ENCODE measurements around the gene GSTM5.
A peak's percentile ranks its signal among the peaks of the same experiment; 100 is the strongest.
"Not testable (repeated sequence)": the region's sequence is repeated elsewhere in the genome, so short reads cannot be mapped to it uniquely, and the experiment has no call there.

Gene GSTM5

DNA sequence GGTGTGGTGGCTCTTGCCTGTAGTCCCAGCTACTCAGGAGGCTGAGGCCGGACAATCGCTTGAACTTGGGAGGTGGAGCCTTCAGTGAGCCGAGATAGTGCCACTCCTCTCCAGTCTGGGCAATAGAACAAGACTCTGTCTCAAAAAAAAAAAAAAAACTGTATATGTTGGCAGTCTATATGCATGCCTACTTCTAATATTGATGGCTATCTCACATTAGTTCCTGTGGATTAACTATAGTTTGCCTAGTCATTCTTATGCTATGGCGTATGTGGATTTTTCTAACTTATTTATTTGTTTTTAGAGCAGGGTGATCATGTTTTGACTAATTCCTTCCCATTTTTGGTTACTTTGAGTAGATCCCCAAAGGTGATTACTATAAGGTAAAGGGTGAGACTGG, 15.0 kb upstream of the GSTM5 start:
- DNase-seq (ENCODE audit: low spot score), result no peak

DNA sequence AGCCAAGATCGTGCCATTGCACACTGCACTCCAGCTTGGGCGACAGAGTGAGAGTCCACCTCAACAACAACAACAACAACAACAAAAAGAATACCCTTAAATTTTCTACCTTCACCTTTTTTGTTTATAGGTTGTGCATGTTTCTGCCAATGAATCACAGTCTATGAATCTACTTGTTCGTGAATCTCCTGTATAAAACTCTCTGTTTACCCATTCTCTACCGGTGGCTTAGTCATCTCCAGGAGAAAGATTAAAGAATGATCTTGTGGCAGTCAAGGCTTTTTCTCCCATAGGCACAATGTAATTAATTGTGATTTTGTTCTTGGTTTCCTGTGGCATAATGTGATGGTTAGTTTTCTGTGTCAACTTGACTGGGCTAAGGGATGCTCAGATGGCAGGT, 14.2 kb upstream of the GSTM5 start:
- not testable (repeated sequence) for DNase-seq (ENCODE audit: low spot score)

DNA sequence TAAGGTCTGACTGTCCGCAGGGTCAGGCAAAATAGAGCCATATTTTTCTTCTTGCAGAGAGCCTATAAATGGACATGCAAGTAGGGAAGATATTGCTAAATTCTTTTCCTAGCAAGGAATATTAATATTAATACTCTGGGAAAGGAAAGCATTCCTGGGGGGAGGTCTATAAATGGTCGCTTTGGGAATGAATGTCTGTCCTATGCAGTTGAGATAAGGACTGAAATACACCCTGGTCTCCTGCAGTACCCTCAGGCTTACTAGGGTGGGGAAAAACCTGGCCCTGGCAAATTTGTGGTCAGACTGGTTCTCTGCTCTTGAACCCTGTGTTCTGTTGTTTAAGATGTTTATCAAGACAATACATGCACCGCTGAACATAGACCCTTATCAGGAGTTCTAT, 9.1 kb upstream of the GSTM5 start:
- not testable (repeated sequence) for DNase-seq (ENCODE audit: low spot score)

DNA sequence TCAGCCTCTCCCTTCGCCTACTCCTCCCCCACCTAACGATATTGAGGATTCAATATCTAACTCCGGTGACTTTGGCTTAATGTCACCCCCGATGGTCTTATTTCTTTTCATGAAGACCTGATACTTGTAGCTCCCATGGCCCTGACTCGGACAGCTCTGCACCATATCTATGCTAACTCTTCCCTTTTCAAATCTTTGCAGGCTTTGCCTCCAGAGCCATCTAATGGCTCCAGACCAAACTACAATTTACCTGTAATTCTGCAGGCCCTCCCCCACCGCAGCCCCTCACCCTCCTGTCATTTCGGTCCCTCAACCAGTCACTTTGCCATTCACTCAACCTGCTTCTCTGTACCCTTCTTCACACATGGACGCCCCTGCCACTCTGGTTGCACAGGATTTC, 7.9 kb upstream of the GSTM5 start:
- DNase-seq (ENCODE audit: low spot score), result no peak

DNA sequence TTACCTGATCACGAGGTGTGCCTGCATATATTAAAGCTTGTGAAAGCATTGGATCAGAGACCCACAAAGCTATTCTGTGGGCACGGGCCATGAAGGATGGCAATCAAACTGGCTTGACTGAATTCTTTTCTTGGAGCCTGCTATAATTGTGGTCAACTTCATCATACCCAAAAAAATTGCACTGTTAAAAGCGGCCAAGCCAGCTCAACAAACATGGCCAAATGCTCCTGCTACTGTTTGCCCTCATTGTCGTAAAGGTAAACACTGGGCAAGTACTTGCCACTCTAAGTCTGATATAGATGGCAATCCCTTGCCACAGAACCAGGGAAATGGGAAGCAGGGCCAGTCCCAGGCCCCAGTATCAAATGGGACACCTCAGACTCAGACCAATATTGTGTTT, 6.6 kb upstream of the GSTM5 start:
- DNase-seq (ENCODE audit: low spot score), result no peak

DNA sequence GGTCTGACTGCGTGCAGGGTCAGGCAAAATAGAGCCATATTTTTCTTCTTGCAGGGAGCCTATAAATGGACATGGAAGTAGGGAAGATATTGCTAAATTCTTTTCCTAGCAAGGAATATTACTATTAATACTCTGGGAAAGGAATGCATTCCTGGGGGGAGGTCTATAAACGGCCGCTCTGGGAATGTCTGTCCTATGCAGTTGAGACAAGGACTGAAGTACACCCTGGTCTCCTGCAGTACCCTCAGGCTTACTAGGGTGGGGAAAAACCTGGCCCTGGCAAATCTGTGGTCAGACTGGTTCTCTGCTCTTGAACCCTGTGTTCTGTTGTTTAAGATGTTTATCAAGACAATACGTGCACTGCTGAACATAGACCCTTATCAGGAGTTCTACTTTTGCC, 3.1 kb upstream of the GSTM5 start:
- DNase-seq (ENCODE audit: low spot score), result not testable (repeated sequence)

DNA sequence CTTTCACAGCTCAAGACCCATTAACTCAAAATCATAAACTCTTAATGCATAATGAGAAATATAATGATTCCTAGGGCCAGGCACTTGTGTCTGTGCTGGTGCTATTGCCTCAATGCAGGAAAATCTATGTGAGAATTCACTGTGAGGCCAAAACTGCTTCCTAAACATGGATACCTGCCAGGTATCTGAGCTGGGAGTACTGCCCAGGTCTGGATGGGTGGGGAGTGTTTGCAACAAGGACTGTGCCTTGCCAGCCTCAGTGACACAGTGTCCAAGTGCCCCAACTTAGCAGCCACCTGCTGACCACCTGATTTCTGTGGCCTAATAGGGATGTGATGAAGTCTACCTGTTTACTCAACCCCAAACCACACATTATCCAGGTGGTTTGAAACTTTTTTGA, 2.2 kb upstream of the GSTM5 start:
- not testable (repeated sequence) for DNase-seq (ENCODE audit: low spot score)

DNA sequence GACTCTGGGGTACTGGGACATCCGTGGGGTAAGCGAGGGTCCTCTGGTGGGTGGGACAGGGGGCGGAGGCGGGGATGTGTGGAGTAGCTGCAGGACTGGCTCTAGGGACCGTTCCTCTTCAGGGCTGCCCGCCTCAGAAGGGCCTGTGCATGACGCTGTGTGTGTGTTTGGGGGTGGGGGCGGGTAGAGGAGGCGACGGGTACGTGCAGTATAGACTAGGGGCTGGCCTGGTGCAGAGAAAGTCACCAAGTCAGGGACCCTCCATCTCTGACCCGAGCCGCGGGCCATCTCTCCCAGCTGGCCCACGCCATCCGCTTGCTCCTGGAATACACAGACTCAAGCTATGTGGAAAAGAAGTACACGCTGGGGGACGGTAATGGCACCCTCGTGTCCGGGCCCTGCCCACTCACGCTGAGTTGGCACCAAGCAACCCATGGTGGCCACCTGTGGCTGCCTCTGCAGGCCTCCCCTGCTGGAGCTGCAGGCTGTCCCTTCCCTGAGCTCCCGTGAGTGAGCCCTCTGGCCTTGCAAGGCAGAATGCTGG, 342 bp downstream of the GSTM5 start:
- no peak for DNase-seq (ENCODE audit: low spot score)

DNA sequence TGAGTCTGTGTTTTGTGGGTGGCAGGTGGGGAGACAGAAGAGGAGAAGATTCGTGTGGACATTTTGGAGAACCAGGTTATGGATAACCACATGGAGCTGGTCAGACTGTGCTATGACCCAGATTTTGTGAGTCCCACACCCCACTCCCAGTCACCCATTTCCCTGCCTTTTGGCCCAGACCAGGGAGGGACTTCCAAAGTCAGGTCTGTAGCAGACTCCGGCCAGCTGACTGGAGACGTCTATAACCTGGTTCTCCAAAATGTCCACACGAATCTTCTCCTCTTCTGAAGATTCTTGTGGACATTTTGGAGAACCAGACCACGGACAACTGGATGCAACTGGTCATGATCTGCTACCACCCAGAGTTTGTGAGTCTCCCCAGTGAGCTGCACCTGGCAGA, 1.6 kb downstream of the GSTM5 start:
- no peak for DNase-seq (ENCODE audit: low spot score)

DNA sequence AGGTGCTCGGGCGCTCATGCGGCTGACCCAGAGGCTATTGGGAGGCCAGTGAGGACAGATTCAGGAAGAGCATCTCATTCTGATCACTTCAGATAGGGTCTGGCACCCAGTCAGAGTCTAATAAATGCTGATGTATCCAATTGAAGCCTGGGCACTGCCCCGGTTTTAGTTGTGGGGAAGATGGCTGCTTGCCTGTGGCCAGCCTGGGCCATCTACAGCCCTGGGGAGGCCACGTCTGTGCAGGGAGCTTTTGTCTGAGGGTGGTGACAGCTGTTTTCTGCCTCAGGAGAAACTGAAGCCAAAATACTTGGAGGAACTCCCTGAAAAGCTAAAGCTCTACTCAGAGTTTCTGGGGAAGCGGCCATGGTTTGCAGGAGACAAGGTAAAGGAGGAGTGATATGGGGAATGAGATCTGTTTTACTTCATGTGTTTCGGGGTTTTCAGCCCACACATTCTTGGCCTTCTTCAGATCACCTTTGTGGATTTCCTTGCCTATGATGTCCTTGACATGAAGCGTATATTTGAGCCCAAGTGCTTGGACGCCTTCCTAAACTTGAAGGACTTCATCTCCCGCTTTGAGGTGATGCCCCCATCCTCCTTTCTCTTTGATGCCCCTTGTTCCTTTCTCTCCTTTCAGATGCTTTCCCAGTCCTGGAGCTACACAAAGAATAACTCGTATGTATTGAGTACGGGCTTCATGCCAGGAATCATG, 2.8 kb downstream of the GSTM5 start:
- DNase-seq (ENCODE audit: low spot score), result no peak

DNA sequence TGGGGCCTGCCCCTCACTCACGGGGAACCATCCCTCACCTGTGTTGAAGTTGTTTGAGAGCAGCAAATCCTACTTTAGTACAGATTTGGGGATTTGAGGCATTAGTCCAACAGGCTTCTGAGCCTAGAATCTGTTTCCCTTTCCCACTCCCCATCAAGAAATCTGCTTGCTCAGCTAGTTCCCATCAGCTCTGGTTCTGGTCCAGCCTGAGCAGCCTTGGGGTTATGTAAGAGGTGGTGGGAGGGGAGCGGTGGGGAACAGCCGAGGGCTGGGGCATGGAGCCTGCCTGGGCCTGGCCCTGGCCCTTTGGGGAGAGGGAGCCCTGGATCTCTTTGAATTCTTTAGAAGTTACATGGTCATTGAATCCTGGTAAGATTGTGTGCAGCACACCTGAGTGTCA, 4.1 kb downstream of the GSTM5 start:
- DNase-seq (ENCODE audit: low spot score), result no peak

DNA sequence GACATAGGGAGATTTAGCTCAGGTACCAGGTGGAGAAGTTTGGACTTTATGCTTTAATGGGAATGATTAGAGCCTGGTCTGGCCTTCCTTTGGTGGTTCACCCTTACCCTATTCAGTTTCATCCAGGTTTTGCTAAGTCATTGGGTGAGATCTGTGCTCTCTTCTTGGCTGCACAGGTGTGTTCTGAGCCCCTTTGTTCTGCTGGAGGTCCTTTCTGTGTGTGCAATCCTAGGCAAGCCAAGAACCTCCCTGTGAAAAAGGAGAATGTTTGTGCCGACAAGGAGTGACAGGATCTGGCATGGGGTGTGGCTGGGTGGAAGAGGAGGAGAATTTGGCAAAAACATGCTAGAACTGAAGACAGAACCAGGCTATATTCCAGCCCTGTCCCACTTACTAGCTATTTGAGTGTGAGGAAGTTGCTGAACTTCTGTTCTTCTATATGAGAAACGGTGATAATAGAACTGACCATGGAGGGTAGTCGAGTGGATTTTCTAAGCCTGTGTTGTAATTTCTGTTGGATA, 4.6 kb downstream of the GSTM5 start:
- DNase-seq (ENCODE audit: low spot score), result no peak

DNA sequence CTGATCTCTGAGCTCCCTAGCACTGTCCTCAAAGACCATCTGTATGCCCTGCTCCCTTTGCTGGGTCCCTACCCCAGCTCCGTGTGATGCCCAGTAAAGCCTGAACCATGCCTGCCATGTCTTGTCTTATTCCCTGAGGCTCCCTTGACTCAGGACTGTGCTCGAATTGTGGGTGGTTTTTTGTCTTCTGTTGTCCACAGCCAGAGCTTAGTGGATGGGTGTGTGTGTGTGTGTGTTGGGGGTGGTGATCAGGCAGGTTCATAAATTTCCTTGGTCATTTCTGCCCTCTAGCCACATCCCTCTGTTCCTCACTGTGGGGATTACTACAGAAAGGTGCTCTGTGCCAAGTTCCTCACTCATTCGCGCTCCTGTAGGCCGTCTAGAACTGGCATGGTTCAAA, 5.7 kb downstream of the GSTM5 start:
- no peak for DNase-seq (ENCODE audit: low spot score)

DNA sequence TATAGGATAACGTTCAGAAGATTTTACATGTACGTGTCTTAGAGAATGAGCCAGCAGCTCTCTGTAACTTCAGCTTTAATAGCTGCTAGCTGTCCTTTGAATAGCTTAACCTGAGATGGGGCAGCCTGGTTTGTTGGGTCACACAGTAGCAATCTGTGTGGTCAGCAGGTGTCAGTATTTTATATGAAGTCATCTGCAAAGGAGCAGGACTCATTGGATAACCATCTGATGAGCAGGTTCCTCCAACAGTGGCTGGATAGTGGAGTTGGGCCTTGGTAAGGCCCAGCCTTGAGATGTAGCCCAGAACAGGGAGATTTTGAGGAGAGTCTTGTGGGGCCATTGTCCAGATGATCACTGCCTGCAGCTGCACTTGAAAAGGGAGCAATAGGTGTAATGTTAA, 6.4 kb downstream of the GSTM5 start:
- peak; percentile 27 for DNase-seq (ENCODE audit: low spot score)

DNA sequence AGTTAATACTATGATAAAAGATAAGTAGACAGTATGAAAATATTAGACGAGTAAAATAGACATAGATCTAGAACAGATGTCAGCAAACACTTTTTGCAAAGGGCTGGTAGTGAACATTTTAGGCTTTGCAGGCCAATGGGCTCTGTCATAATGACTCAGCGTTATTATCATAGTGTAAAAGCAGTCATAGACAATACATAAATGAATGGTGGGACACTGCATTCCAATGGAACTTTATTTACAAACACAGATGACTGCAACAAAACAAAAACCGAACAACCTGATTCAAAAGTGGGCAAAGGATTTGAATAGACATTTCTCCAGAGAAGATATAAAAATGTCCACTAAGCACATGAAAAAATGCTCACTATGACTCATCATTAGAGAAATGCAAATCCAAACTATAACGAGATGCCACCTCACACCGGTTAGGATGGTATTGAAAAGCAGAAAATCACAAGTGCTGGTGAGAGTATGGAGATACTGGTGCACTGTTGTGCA, 7.3 kb downstream of the GSTM5 start:
- no peak for DNase-seq (ENCODE audit: low spot score)

DNA sequence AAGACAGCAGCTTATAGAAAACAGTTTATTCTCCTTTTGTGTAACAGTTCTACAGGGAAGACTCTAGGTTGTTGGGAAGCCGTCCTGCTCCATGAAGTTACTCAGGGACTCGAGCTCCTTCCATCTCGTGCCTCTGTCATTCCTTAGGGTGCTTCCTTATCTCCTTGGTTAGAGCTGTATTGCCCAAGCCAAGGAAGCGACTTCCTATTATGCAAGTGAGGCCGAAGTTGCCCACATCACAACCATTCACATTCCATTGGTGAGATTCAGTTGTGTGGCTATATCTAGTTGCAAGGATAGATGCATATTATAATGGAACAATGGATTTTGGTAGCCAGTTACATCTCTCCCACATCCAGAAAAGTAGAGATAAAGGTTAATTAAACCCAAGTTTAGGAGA, 9.0 kb downstream of the GSTM5 start:
- no peak for DNase-seq (ENCODE audit: low spot score)

DNA sequence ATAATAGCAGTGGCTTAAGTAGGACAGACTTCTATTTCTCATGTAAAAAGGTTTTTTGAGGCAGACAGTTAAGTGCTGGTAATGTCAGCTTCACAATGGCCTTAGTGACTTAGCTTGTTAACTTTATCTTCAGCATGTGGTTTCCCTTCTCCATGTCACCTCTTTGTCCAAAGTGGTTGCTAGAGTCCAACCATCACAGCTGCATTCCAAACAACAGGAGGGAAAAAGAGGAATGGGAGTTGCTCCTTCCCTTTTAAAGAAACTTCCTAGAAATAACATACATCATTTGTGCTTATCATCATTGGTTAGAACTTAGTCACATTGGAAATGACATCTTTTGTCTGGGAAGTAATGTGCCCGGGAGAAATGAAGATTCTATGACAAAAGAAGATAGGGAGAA, 9.9 kb downstream of the GSTM5 start:
- no peak for DNase-seq (ENCODE audit: low spot score)

DNA sequence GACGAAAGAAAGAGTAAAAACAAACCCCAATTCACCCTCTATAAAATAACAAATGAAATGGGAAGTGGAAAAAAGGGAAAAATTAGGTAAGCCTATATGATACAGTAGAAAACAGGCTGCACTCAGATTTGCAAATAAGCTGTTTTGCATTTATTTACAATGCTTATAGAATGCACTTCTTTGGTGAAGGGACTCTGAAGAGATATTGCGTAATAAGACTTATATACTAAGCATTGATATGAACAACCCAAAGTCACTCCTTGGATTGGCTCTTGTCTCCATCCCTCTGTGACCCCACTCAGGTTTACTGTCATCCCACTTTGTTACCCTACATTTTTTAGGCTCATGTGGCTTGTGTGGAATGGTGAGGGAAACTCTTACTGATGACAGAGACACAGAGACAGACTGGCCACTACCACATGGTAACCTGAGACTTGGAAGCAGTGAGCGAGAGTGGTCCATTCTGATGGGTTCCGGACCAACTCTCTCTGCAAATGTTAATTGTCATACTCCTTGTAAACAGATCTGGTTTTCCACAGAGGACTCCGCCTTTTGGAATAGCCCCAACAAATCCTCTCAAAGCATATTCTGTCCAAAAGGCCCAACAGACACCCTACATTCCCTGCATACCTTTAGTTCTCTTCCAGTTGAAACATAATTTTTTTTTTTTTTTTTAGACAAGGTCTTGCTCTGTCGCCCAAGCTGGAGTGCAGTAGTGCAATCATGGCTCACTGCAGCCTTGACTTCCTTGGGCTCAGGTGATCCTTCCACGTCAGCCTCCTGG, 11.0 kb downstream of the GSTM5 start:
- DNase-seq (ENCODE audit: low spot score), result no peak

DNA sequence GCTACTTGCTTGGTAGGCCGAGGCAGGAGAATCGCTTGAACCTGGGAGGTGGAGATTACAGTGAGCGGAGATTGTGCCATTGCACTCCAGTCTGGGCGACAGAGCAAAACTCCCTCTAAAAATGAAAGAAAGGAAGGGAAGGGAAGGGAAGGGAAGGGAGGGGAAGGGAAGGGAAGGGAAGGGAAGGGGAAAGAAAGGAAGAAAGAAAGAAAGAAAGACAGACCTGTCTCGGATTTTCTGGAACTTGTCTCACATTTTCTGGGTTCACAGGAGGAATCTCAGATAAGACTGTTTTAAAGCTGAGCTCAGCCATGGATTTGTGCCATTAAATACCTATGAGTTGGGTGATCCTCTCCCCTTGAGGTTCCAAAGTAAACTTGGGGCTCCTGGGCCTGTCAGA, 12.9 kb downstream of the GSTM5 start:
- no peak for DNase-seq (ENCODE audit: low spot score)

DNA sequence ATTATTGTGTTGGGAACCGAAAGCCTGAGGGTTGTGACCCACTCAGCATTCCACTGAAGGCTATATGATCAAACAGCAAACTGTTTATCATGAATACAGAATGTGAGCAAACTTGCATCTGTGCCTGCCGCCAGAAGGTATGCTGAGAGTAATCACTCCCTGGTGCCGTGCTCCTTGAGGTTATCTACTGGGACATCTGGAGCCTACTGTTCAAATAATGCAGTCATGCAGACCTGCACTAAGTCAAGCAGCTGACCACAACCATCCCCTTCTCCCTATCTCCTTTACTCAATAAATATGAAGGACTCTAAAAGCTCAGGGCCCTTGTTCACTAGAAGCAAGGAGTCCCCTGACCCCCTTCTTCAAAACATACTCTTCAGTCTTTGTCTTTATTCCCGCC, 13.5 kb downstream of the GSTM5 start:
- no peak for DNase-seq (ENCODE audit: low spot score)

DNA sequence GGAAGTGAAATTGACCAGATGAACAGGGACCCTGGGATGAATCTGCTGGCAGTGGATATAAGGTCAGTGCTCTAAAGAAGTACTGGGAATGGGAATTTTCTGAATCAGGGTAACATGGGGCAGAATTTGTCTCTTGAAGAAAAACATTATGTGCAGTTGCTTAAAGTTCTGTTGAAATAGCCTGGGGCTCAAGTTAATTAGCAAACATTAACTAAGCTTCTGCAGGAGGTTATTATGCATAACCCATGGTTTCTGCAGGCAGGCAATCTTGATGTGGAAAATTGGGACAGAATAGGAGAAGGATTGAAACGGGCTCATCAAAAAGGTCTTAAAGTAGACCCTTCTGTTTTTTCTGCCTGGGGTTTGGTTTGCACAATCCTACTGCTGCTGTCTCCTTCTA, 14.0 kb downstream of the GSTM5 start:
- DNase-seq (ENCODE audit: low spot score), result no peak

DNA sequence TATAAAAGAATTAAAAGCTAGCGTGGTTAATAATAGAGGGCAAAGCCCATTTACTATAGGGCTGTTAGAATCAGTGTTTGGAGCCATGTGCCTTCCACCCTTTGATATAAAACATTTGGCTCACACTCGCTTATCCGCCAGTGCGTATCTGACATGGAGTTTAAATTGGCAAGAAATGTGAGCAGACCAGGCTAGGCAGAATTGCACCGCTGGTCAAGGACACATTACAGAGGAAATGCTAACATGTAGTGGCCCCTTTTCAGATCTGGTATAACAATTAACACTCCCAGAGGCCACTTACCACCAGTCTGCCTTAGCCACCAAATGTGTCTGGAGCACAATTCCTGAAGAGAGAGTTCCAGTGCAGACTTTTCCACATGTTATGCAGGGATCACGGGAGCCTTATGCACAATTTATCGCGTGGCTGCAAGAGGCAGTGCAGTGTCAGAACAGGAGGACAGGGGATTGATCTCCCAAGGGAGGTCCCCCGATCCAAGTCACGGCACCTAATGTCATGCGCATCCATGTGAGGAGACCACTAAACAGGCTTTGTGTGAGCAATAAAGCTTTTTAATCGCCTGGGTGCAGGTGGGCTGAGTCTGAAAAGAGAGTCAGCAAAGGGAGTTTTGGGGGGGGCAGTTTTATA, 14.8 kb downstream of the GSTM5 start:
- DNase-seq (ENCODE audit: low spot score), result no peak

Data from SK-N-DZ (cell line).